GM19043 (cell line): Measurements from ENCODE around the gene SPATA3.
"Not testable (repeated sequence)": the region's sequence is repeated elsewhere in the genome, so short reads cannot be mapped to it uniquely, and the experiment has no call there.

ENCODE experiments used
- ATAC-seq: cut with Tn5 transposase; IDR thresholded peaks from one replicate; pipeline ENCODE4 v1.9.1; 2021; ENCODE audit warnings: low read depth; ENCODE audit not compliant: unreplicated experiment

The SPATA3 gene

DNA sequence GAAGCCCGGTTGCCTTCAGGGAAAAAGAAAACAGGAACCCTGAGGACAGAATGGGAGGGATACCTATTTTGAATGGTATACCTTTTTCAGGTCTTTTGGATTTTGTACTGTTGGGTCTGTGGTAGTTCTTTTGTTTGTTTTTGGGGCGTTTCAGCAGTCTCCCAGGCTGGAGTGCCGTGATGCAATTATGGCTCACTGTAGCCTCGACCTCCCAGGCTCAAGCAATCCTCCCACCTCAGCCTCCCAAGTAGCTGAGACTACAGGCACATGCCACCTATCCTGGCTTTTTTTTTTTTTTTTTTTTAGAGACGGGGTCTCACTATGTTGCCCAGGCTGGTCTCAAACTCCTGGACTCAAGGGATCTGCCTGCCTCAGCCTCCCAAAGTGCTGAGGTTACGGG lies 27.6 kb upstream of the SPATA3 start:
- not testable (repeated sequence) for ATAC-seq

- ATAC-seq, result no peak
Measured at GRCh38 chr2:230968921-230969658, 26.8 kb upstream of the SPATA3 start.

- no peak for ATAC-seq
Measured at GRCh38 chr2:230969659-230970015, 26.3 kb upstream of the SPATA3 start.

DNA sequence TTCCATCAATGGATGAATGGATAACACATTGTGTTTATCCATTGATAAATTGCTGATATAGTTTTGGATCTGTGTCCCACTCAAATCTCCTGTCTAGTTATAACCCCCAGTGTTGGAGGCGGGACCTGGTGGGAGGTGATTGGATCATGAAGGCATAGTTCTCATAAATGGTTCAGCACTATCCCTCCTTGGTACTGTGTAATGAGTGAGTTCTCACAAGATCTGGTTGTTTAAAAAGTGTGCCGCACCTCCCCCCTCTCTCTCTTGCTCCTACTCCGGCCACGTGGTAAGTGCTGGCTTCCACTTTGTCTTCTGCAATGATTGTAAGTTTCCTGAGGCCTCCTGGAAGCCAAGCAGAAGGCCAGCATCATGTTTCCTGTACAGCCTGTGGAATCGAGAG lies 23.9 kb upstream of the SPATA3 start:
- no peak for ATAC-seq

GRCh38 chr2:230974096-230974913 lies 21.6 kb upstream of the SPATA3 start:
- peak; percentile 72 for ATAC-seq

DNA sequence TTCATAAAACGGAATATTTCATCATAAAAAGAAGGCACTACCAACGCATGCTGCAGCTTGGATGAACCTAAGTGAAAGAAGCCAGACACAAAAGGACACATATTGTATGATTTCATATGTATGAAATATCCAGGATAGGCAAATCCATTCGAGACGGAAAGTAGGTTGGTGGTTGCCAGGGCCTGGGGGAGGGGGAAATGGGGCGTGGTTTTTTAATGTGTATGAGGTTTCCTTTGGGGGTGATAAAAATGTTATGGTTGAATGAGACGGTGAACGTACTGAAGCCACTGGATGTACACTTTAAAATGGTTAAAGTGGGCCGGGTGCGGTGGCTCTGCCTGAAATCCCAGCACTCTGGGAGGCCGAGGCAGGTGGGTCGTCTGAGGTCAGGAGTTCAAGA lies 20.0 kb upstream of the SPATA3 start:
- no peak for ATAC-seq

- no peak for ATAC-seq
Measured at GRCh38 chr2:230976671-230977171, 19.2 kb upstream of the SPATA3 start.

DNA sequence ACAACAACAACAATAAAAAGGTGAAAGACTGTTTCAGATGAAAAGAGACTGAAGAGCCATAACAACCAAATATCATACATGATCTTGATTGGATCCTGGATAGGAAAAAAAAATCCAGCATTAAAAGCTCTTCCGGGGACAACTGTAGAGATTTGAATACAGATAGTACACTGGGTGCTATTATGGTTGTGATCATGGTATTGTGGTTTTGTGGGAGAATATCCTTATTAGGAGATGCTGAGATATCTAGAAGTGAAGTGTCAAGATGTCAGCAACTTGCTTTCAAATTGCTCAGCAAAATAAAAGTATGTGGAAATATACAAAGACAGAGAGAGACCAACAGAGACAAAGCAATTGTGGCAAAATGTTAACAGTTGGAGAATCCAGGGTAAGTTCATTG lies 15.5 kb upstream of the SPATA3 start:
- no peak for ATAC-seq

DNA sequence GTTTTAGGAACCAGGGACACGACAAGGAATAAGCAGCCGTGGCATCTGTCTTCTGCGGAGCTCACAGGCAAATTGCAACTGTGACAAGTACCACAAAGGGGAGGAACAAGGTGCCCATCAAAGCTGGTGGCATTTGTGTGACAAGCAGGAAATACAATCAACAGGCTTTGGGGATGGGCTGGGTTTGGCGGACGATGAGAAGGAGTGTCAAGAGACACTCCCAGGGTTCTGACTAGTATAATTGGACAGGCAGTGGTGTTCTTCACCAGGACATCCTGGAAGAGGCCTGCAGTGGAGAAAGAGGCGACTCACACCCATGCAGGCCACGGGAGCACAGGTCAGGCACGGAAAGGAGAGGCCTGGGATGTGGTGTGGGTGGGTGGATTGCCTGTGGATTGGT lies 14.2 kb upstream of the SPATA3 start:
- ATAC-seq, result no peak

GRCh38 chr2:230982126-230982525 lies 13.8 kb upstream of the SPATA3 start:
- no peak for ATAC-seq

DNA sequence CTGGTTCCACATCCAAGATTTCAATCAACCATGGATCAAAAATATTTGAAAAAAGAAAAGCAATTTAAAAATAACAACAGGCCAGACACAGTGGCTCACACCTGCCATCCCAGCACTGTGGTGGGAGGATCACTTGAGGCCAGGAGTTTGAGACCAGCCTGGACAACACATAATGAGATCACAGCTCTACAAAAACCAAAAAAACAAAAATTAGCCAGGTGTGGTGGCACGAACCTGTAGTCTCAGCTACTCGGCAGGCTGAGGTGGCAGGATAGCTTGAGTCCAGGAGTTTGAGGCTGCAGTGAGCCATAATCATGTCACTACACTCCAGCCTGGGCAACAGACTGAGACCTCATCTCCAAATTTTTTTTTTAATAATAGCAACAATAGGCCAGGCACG lies 13.4 kb upstream of the SPATA3 start:
- ATAC-seq, result no peak

GRCh38 chr2:230983566-230983965 lies 12.4 kb upstream of the SPATA3 start:
- no peak for ATAC-seq

DNA sequence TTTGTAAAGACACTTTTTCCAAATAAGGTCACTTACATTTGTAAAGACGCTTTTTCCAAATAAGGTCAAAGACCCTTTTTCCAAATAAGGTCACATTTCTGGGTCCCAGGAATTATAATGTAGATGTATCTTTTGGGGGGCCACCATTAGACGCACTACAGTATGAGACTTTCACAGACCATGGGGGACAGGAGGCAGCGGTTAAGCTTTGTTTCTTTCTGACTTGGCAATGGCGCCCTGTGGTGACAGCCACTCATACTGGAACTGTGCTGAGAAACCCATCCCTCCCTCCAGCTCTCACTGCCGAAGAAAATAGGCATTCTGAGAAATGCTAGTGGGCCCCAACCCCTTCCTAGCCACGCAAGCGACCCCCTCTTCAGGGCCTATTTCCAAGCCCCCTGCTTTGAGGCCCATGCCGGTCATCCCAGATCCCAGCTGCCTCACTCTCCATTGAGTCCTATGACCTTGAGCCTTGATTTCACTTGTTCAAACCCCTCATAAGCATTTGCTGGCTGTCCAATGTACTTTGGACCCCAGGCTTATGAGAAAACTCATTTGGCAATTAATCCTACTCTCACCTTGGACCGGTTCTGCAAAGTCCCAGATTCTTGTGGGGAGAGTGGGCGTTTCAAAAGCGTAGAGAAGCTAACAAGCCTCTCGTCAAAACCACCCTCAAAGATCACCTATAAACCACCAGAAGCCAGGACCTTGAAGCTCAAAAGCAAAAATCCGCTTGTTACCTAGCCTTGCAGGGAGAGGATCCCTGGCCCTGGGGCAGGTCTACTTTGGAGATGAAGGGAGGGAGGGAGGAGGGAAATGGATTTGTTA lies 11.3 kb upstream of the SPATA3 start:
- peak; percentile 82 for ATAC-seq

GRCh38 chr2:230985519-230986231 lies 10.2 kb upstream of the SPATA3 start:
- no peak for ATAC-seq

DNA sequence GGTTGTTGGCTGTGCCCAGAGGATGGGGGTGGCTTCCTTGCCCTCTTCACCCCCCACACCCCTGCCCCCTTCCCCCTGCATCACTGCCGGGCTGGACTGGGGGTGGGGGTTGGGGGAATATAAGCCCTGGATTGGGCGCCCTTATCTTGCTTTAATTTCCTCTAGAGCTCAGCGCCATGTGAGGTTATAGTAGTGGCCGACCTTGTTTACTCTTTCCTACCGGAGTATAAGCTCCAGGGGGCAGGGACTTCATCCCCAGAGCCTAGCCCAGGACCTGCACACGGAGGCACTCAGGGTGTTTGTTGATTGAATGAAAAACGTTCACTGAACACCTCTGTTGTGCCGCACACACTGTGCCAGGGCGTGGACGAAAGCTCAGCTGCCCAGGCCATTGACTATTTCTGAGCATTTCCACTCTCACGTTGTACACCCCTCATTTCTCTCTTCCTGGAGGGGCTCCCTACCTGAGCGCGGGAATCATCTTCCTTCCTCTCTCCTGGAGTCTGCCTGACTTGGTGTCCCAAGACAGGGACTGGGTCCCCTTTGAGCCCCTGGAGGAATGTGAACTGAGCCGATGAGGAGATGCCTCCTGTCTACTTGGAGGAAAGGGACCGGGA lies 9.3 kb upstream of the SPATA3 start:
- ATAC-seq, result no peak

DNA sequence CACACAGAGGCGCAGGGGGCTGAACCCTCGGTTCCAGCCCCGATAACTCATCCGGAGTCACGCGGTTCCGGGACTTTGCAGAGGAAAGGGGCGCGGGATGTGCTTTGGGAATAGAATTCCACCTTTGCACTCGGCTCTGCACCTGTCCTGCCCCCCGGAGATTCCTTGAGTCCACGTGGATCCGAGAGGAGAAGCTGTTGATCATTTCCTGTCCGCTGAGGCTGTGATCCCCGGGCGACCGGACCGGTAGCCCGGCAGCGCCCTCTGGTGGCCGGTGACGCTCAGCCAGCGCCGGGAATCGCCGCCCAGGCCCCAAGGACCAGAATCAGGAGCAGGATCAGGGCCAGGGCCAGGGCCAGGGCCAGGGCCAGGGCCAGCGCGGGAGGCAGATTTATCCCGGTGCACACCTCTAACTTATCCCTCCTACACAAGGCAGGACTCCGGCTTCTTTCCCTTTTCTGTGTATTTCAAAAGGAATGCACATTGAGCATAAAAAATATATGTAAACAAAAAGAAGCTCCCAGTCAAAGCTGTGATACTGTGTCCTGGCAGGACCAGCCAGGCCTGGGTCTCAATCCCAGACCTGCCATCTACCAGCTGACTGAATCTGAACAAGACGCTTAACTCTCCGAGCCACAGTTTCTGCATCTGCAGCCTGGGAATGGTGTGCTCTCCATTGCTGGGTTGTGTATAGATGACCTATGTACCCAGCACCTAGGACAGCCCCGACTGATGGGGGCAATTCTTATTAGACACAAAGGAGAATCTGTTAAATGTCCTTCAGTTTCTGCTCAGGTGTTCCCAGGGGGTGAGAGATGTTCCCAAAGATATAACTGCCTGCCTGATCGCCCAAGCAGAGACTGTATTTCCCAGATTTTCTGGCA lies 8.5 kb upstream of the SPATA3 start:
- no peak for ATAC-seq

- no peak for ATAC-seq
Measured at GRCh38 chr2:230989731-230990130, 6.2 kb upstream of the SPATA3 start.

- no peak for ATAC-seq
Measured at GRCh38 chr2:230990131-230990898, 5.6 kb upstream of the SPATA3 start.

- ATAC-seq, result no peak
Measured at GRCh38 chr2:230990899-230991150, 5.1 kb upstream of the SPATA3 start.
